SIG-M5 treated with dmso at 0.1 percent for 504 hours (cell line): ENCODE results near the gene NFIB.

Experiments
- DNase-seq: peaks from one replicate; lab custom pipeline; 2025; ENCODE audit not compliant: unreplicated experiment; lab: John Stamatoyannopoulos, UW

NFIB gene

GRCh38 chr9:14281136-14281795 is 32.7 kb downstream of the NFIB start:
- DNase-seq: no peak

DNA sequence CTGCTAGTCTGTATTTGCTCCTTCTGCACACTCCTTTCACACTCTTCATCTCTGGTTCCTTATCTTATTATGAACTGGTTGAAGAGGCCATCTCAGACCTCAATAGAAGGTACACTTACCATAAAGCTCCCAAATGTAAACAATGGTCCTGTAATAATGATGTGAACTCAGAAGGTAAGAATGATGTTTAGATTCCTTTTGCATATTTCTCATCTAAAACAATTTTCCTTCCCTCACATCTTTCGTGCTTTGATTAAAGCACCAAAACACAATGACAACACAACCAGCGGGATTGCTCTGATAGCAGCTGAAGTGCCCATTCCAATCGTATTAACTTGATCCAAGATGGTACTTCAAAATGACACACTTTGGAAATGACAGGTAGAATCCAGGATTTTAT is 34.3 kb downstream of the NFIB start:
- no peak for DNase-seq

DNA sequence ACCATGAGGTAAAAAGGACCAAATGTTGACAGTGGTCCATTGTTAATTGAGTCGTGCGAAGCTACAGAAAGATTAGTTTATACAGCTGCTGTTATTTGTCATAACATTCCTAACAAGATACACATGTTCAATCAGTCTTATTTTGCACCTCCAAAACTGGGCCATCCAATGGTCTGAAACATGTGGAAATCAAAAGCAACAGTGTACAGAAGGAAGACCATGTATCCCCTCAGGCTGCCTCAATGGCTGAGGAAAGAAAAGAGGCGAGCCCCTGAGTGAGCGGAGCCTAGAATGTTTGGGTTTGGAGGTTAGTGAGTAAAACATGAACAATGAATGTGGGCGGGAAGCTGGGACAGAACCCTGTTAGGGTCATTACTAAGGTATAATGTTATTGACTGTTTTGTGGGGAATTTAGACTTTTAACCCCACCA is 35.6 kb downstream of the NFIB start:
- DNase-seq: no peak

DNA sequence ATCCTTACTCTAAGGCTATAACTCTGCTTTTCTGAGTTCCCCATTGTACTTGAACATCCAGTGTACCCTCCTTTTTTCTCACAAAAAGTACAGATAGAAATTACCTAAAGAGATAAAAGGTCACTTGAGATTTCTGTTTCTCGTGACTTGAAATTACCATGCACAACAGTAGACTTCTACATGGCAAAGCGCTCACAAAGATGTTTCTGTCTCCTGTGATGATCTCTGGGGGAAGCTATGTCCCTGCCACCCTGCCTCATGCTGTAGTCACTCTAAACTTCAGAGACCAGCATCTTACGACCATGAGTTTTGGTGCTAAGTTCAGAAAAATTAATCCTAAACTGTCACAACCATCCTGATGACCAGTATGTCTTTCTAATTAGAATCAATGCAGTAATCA is 36.2 kb downstream of the NFIB start:
- DNase-seq: no peak

DNA sequence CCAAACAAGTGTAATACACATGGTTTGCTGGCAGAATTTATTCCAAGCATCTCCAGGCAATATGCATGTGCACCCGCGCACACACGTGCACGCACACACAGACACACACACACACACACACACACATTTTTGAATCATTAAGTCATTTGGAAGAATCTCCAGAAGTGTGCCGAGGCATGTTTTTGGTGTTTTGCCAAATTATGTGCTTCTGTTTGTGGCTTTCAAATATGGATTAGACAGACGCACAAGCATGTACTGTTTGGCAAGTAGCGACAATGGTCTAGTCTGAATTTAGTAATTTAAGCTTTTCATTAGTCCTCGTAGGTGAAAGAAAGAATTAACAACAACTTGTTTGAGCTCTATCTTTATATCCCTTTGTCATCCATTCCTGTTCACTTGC is 36.7 kb downstream of the NFIB start:
- no peak for DNase-seq

DNA sequence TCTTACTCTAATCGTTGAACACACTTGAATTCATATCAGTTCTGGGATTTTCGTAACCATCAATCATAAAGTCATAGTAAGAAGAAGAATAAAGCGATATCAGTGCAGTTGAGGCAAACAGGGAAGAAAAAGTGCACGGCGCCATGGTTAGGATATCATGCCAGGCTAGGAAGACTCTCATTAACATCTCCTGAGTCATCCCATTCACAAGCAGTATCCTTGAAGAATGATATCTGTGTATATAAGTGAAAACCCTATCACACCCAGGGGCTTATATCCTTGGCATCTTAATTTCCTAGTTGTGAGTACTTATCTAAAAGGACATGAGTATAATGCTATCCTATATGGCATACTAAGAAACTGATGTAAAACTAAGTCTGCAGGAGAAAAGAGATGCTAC is 38.6 kb downstream of the NFIB start:
- DNase-seq: no peak

DNA sequence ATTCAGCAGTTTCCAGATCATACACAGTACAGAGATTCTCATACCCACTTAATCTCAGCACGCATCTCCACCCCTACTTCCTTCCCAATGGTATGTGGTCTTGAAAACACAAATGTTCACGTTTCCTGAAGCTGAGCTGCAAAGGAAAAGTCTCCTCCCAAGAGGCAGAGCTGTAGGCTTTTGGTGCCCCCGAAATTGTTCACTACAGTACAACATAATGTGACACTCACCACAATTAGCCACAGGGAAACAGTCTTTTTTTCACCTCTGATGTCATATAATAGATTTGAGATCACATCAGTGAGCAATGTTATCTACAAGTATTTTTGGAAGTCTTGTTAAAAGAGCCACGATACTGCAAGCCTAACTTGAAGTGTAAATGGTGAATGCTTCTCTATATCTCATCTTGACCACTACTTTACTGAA is 40.2 kb downstream of the NFIB start:
- DNase-seq: no peak

GRCh38 chr9:14272927-14273528 is 40.9 kb downstream of the NFIB start:
- DNase-seq: no peak

DNA sequence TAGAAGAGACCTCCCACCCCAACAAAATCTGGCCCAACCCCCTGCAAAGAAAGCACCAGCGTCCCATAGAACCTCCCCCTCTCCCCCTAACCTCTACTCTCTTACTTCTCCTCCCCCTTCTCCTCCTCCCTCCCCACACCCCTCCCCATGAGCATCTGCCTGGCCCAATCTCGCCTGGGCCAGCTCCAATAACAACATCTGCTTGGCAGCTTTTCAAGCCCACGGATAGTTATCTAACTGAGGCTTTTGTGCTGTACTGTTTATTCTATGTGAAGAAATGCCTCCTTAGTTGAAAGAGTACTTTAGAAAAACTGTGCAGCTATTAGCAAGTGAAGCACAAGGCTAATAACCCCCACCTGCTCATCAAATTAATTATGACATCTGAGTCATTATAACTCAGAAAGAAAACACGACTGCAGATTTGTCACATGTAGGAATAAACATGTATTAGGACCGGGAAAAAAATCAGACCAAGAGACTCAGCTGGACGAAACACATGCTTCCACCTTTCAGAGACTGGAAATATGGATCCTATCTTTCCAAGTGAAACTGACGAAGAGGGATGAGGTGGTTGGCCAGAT is 42.8 kb downstream of the NFIB start:
- DNase-seq: no peak

GRCh38 chr9:14270358-14271092 is 43.4 kb downstream of the NFIB start:
- DNase-seq: no peak

DNA sequence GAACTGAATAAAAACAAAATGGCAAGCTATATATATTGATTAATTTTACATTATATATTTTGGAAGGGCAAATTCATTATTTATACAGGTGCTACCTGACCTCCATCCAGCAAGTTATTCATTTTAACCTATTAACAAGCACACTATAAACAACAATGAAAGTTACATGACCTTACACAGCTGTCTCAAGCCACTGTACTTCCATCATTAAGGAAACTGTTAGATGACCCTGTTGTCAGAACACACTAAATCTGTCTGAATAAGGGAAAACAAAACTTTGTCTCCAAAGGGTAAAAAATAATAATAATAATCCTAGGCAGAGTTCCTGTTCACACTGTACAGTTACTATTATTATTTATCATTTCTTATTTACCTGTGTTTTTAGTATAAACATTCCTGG is 44.0 kb downstream of the NFIB start:
- DNase-seq: no peak

GRCh38 chr9:14263707-14264483 is 50.0 kb downstream of the NFIB start:
- no peak for DNase-seq

GRCh38 chr9:14262827-14263226 is 51.1 kb downstream of the NFIB start:
- no peak for DNase-seq

GRCh38 chr9:14261616-14262015 is 52.3 kb downstream of the NFIB start:
- no peak for DNase-seq

DNA sequence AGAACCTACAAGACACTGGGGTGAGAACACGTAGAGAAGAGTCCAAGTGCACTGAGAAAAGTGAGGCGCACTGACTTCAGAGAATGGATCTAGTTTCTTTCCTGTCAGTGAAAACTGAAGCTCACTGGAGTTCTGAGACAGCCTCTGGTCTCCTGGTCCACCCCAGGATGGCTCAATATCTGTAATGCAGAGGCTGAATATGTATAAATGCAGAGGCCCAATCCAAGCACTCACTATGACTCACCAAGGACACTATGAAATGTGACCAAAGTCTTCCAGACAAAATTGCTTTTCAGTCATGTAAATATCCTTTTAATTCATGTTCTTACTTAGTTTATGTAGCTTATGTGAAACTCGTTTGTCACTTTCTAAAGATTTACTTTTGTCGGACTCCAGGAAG is 53.8 kb downstream of the NFIB start:
- DNase-seq: no peak

DNA sequence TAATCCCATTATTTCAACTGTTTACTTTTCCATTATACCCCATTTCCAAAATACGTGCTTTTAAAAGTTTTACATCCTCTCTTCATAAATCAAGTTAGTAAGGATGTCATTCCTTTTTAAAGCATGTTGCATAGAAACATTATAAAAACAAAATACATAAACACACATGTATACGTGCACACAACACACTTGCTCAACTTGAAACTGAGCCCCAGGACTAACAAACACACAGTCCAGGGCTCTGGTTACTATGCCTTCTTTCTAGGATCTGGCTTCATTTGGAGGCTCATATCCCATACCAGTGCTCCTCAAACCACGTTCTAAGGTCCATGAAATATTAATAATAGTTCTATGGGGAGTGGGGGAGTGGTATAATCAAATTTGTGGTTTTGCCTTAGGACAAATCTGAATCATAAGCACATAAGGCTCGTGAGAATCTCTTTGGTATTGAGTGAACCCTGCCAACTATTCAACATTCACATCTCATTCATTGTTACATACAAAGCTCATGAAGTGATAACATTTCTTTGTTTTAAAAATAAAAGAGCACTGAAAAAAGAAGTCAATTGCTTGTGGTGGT is 55.2 kb downstream of the NFIB start:
- DNase-seq: no peak

GRCh38 chr9:14258156-14258555 is 55.8 kb downstream of the NFIB start:
- no peak for DNase-seq

DNA sequence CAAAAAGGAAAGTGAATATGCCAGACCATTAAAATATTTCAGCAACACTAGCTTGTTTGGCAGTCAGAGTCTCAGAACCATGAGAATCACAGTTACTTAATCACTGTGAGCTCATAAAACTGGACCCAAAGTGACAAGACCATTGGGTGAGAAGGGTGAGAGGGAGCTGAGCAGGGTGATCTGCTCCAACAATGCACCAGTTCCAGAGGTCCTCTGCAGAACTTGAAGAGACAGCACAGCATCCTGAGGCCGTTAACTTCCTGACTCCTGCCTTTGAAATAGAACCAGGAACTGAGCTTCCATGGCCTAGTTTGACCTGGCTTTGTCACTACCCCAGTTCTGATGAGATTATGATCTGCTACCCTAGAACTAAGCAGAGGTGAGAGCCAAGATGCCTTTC is 57.4 kb downstream of the NFIB start:
- DNase-seq: no peak

- DNase-seq: peak; percentile 65
These were observed 62.5 kb downstream of the NFIB start for GRCh38 chr9:14251154-14252071.

DNA sequence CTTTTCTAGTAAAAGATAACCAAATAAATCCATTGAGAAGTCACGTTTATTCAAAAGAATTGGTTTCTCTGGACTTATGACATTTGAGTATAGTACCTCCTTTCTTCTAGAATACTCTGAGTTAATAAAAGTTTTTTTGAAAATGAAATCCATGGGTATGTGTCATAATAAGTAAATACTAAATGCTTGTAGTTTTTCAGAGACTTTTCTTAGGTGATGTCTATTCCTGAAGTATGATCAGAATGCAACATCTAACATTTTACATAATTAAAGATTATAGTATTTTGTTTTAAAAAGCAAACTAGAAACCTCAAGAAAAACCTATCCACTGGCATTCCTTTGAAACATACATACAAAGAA is 63.2 kb downstream of the NFIB start:
- DNase-seq: no peak
